Activated CD4-positive, alpha-beta memory T cell treated with anti-CD3 and anti-CD28 coated beads, Interleukin-2, amount 10 ng/mL, durations not matched to agents 7 days and 5 days (primary cell): ENCODE measurements around the gene RAPGEFL1. TPM values are rescaled to one million over a fixed set of nuclear protein-coding genes. Genes with fewer than 3 reads are reported as not detected.

Experiments
- CTCF ChIA-PET: fragments of 350-600 bp; sonication (Branson Sonifier 250); formaldehyde crosslinking; loops from one replicate; lab custom pipeline; 2021; ENCODE audit warnings: antibody characterized with exemption, inconsistent platforms; lab: Charles Lee
- POLR2A ChIA-PET: fragments of 350-600 bp; sonication (Branson Sonifier 250); formaldehyde crosslinking; loops from one replicate; lab custom pipeline; 2021; ENCODE audit warnings: antibody characterized with exemption; lab: Charles Lee
- DNase-seq: peaks from one replicate; pipeline ENCODE4 v3.0.0-alpha.2; 2020
- H3K27ac Mint-ChIP-seq: one replicate; pipeline ENCODE4 v1.8.0; 2021; ENCODE audit warnings: mild to moderate bottlenecking, mixed read lengths
- H3K27me3 Mint-ChIP-seq: one replicate; pipeline ENCODE4 v1.8.0; 2021; ENCODE audit warnings: mixed read lengths
- H3K36me3 Mint-ChIP-seq: one replicate; pipeline ENCODE4 v1.8.0; 2021; ENCODE audit warnings: low read depth, mixed read lengths
- H3K4me1 Mint-ChIP-seq: one replicate; pipeline ENCODE4 v1.8.0; 2021; ENCODE audit warnings: mixed read lengths
- H3K4me3 Mint-ChIP-seq: one replicate; pipeline ENCODE4 v1.8.0; 2021; ENCODE audit warnings: mild to moderate bottlenecking, mixed read lengths
- H3K9me3 Mint-ChIP-seq: one replicate; pipeline ENCODE4 v1.8.0; 2021; ENCODE audit warnings: mixed read lengths
- total RNA-seq, 2 experiments: library from RNA; stranded (reverse); gene quantifications; one replicate each; pipeline ENCODE4 v1.2.3, GENCODE V29; 2021

Gene RAPGEFL1
- total RNA-seq, 2 experiments from 2014 or later = 4.7 to 6.0 TPM

- CTCF ChIA-PET = interaction anchor here (1.1 to 3.1 kb wide), 3 partner anchors 8 to 76 kb away, joined by 3 to 13 read pairs (median 3); partner anchors contain the start of gene NR1D1
- no peaks in the 10 kb centered on the region for H3K27me3 Mint-ChIP-seq
- no peak overlapping the region for H3K4me3 Mint-ChIP-seq
- no peak overlapping the region for H3K27ac Mint-ChIP-seq
- peaks cover 37% of the 10 kb centered on the region for H3K36me3 Mint-ChIP-seq
- POLR2A ChIA-PET = interaction anchor here (0.8 to 1.4 kb wide), 5 partner anchors 7 to 120 kb away, joined by 3 to 4 read pairs (median 3); no protein-coding TSS in a partner anchor
- no peak for DNase-seq
- H3K9me3 Mint-ChIP-seq = no peaks in the 10 kb centered on the region
- peaks cover 7% of the 10 kb centered on the region for H3K4me1 Mint-ChIP-seq
Observed at GRCh38 chr17:40175928-40176753, 1.1 kb upstream of the RAPGEFL1 start.

- H3K9me3 Mint-ChIP-seq = no peaks in the 10 kb centered on the region
- no peaks in the 10 kb centered on the region for H3K27me3 Mint-ChIP-seq
- CTCF ChIA-PET = interaction anchor here (1.1 to 1.3 kb wide), 2 partner anchors 8 to 76 kb away, joined by 3 read pairs; partner anchors contain the start of gene NR1D1
- H3K27ac Mint-ChIP-seq = no peak overlapping the region
- peaks cover 32% of the 10 kb centered on the region for H3K36me3 Mint-ChIP-seq
- H3K4me1 Mint-ChIP-seq = peaks cover 7% of the 10 kb centered on the region
- DNase-seq = no peak
- POLR2A ChIA-PET = interaction anchor here (0.8 to 1.0 kb wide), 4 partner anchors 8 to 119 kb away, joined by 3 to 4 read pairs (median 3); no protein-coding TSS in a partner anchor
- H3K4me3 Mint-ChIP-seq = no peak overlapping the region
Observed at GRCh38 chr17:40176754-40177110, 538 bp upstream of the RAPGEFL1 start.

GRCh38 chr17:40178021-40178601 is 841 bp downstream of the RAPGEFL1 start:
- H3K27me3 Mint-ChIP-seq = no peaks in the 10 kb centered on the region
- peaks cover 7% of the 10 kb centered on the region for H3K4me1 Mint-ChIP-seq
- POLR2A ChIA-PET = interaction anchor here (0.7 to 1.3 kb wide), 3 partner anchors 40 to 387 kb away, joined by 3 to 5 read pairs (median 3); no protein-coding TSS in a partner anchor
- no peak overlapping the region for H3K27ac Mint-ChIP-seq
- DNase-seq = no peak
- H3K4me3 Mint-ChIP-seq = no peak overlapping the region
- no peaks in the 10 kb centered on the region for H3K9me3 Mint-ChIP-seq
- peaks cover 21% of the 10 kb centered on the region for H3K36me3 Mint-ChIP-seq
- CTCF ChIA-PET = interaction anchor here (0.9 to 4.7 kb wide), 3 partner anchors 10 to 65 kb away, joined by 3 to 14 read pairs (median 4); no protein-coding TSS in a partner anchor

- Mint-ChIP-seq H3K4me1 (peaks cover 7% of the 10 kb centered on the region), H3K4me3 (no peak overlapping the region), H3K9me3 (no peaks in the 10 kb centered on the region), H3K27me3 (no peaks in the 10 kb centered on the region), H3K27ac (no peak overlapping the region), H3K36me3 (peaks cover 17% of the 10 kb centered on the region)
- ChIA-PET POLR2A (interaction anchor here (0.7 to 1.3 kb wide), 3 partner anchors 39 to 388 kb away, joined by 3 to 5 read pairs (median 3); no protein-coding TSS in a partner anchor), CTCF (interaction anchor here (0.9 to 4.7 kb wide), 4 partner anchors 10 to 66 kb away, joined by 3 to 14 read pairs (median 6); no protein-coding TSS in a partner anchor)
- no peak for DNase-seq
Observed at GRCh38 chr17:40178660-40179059, 1.4 kb downstream of the RAPGEFL1 start.

GRCh38 chr17:40179923-40180659 is 2.8 kb downstream of the RAPGEFL1 start:
- H3K4me3 Mint-ChIP-seq = no peak overlapping the region
- no peaks in the 10 kb centered on the region for H3K27me3 Mint-ChIP-seq
- H3K4me1 Mint-ChIP-seq = peaks cover 7% of the 10 kb centered on the region
- H3K36me3 Mint-ChIP-seq = peaks cover 12% of the 10 kb centered on the region
- no peaks in the 10 kb centered on the region for H3K9me3 Mint-ChIP-seq
- DNase-seq = no peak
- ChIA-PET POLR2A (interaction anchor here (0.7 to 1.3 kb wide), 3 partner anchors 11 to 40 kb away, joined by 3 to 5 read pairs (median 5); partner anchors contain the start of gene CASC3), CTCF (interaction anchor here (1.2 to 4.7 kb wide), 3 partner anchors 12 to 67 kb away, joined by 5 to 14 read pairs (median 9); no protein-coding TSS in a partner anchor)
- no peak overlapping the region for H3K27ac Mint-ChIP-seq

- POLR2A ChIA-PET = interaction anchor here (1.3 kb wide), 1 partner anchor 11 kb away, joined by 5 read pairs; no protein-coding TSS in a partner anchor
- Mint-ChIP-seq H3K4me3 (no peak overlapping the region), H3K4me1 (peaks cover 7% of the 10 kb centered on the region), H3K27ac (no peak overlapping the region), H3K36me3 (peaks cover 11% of the 10 kb centered on the region), H3K27me3 (no peaks in the 10 kb centered on the region), H3K9me3 (no peaks in the 10 kb centered on the region)
- CTCF ChIA-PET = interaction anchor here (1.2 to 4.7 kb wide), 3 partner anchors 11 to 67 kb away, joined by 5 to 14 read pairs (median 9); no protein-coding TSS in a partner anchor
- DNase-seq = no peak
Observed at GRCh38 chr17:40180694-40181093, 3.4 kb downstream of the RAPGEFL1 start.

GRCh38 chr17:40181205-40181604 is 3.9 kb downstream of the RAPGEFL1 start:
- Mint-ChIP-seq H3K27ac (no peak overlapping the region), H3K4me3 (no peak overlapping the region), H3K36me3 (peaks cover 6% of the 10 kb centered on the region), H3K9me3 (no peaks in the 10 kb centered on the region), H3K27me3 (no peaks in the 10 kb centered on the region), H3K4me1 (peaks cover 7% of the 10 kb centered on the region)
- ChIA-PET POLR2A (no interaction called here), CTCF (interaction anchor here (4.7 kb wide), 1 partner anchor 13 kb away, joined by 14 read pairs; no protein-coding TSS in a partner anchor)
- DNase-seq = no peak

GRCh38 chr17:40182606-40183005 is 5.3 kb downstream of the RAPGEFL1 start:
- H3K9me3 Mint-ChIP-seq = no peaks in the 10 kb centered on the region
- no peak overlapping the region for H3K4me3 Mint-ChIP-seq
- H3K27me3 Mint-ChIP-seq = no peaks in the 10 kb centered on the region
- CTCF ChIA-PET = interaction anchor here (1.0 to 1.3 kb wide), 3 partner anchors 9 to 14 kb away, joined by 4 to 6 read pairs (median 5); no protein-coding TSS in a partner anchor
- no peak for DNase-seq
- H3K36me3 Mint-ChIP-seq = no peaks in the 10 kb centered on the region
- no peaks in the 10 kb centered on the region for H3K4me1 Mint-ChIP-seq
- POLR2A ChIA-PET = no interaction called here
- H3K27ac Mint-ChIP-seq = no peak overlapping the region

GRCh38 chr17:40187238-40187637 is 10.0 kb downstream of the RAPGEFL1 start:
- DNase-seq = no peak
- Mint-ChIP-seq H3K36me3 (no peaks in the 10 kb centered on the region), H3K9me3 (no peaks in the 10 kb centered on the region), H3K27me3 (peaks cover 2% of the 10 kb centered on the region), H3K4me1 (peaks cover 12% of the 10 kb centered on the region), H3K4me3 (no peak overlapping the region), H3K27ac (no peak overlapping the region)
- ChIA-PET CTCF (interaction anchor here (0.6 to 1.1 kb wide), 2 partner anchors 19 to 102 kb away, joined by 4 to 5 read pairs; no protein-coding TSS in a partner anchor), POLR2A (no interaction called here)

GRCh38 chr17:40188694-40189093 is 11.4 kb downstream of the RAPGEFL1 start:
- peaks cover 12% of the 10 kb centered on the region for H3K4me1 Mint-ChIP-seq
- no peaks in the 10 kb centered on the region for H3K9me3 Mint-ChIP-seq
- no peak for DNase-seq
- H3K36me3 Mint-ChIP-seq = no peaks in the 10 kb centered on the region
- ChIA-PET CTCF (interaction anchor here (0.6 to 1.7 kb wide), 3 partner anchors 30 to 104 kb away, joined by 3 to 8 read pairs (median 4); partner anchors contain the start of gene WIPF2), POLR2A (interaction anchor here (1.0 to 1.2 kb wide), 2 partner anchors 65 to 76 kb away, joined by 3 read pairs; no protein-coding TSS in a partner anchor)
- no peak overlapping the region for H3K27ac Mint-ChIP-seq
- no peak overlapping the region for H3K4me3 Mint-ChIP-seq
- peaks cover 2% of the 10 kb centered on the region for H3K27me3 Mint-ChIP-seq

- ChIA-PET POLR2A (interaction anchor here (0.8 to 2.3 kb wide), 8 partner anchors 11 to 121 kb away, joined by 3 to 13 read pairs (median 4); partner anchors contain the start of gene WIPF2), CTCF (interaction anchor here (0.7 to 5.5 kb wide), 17 partner anchors 9 to 214 kb away, joined by 3 to 69 read pairs (median 7); partner anchors contain the start of genes CASC3, CSF3, MED24 and WIPF2)
- peaks cover 2% of the 10 kb centered on the region for H3K27me3 Mint-ChIP-seq
- H3K27ac Mint-ChIP-seq = no peak overlapping the region
- peak overlapping the region; percentile 94 for H3K4me3 Mint-ChIP-seq
- H3K36me3 Mint-ChIP-seq = no peaks in the 10 kb centered on the region
- H3K9me3 Mint-ChIP-seq = no peaks in the 10 kb centered on the region
- peaks cover 15% of the 10 kb centered on the region for H3K4me1 Mint-ChIP-seq
- DNase-seq = peak; percentile 27
Observed at GRCh38 chr17:40190197-40191021, 13.1 kb downstream of the RAPGEFL1 start.
